ENCODE results near the gene POLR2B.
"Not testable (repeated sequence)": the region's sequence is repeated elsewhere in the genome, so short reads cannot be mapped to it uniquely, and the experiment has no call there.

POLR2B gene

DNA sequence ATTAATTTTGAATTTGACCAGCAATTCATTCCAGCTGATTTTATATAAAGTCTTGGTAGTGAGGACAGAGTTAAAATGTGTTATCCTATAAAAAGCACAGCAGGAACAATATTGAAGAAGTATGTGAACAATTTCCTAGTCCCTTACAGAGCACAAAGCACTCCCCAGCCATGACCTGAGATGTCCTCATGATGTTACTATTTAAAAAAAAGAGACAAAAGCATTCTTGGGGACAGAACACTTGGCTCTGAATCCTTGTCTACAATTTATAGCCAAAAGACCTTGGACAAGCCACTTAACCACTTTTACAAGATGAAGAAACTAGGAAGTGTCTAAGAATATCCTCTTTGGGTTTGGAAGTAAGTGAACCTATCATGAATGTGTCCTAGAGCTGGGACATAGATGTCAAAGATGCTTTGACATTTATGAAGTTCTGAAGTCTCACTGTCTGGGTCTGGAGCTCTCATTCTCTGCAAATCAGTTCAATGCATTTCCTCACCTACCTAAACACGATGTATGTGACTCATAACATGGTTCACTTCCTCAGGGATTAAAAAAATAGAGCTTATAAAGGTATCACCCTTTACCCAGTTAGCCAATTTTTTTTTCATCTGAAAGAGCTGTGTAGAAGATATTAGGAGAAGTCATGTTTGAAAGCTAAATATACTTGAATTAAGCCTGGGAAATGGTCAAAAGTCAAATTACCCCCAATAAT, 70.1 kb downstream of the POLR2B start:
- ChIA-PET CTCF (interaction anchor here (1.6 to 4.6 kb wide), 2 partner anchors 10 to 14 kb away, joined by 4 to 23 read pairs; no protein-coding TSS in a partner anchor), POLR2A (no interaction called here)
- no peak overlapping the region for H3K4me3 ChIP-seq (ENCODE audit: control insufficient read depth in 1 of 7, extremely low read depth in 1 of 7, insufficient read depth in 4 of 7, low read depth in 2 of 7, low read length in 6 of 7)
- no peak overlapping the region for H3K27ac ChIP-seq (ENCODE audit: insufficient read depth in 1 of 2, low read depth in 1 of 2, low read length in 2 of 2, poor library complexity in 1 of 2, severe bottlenecking in 2 of 2)
- no peaks in the 10 kb centered on the region for H3K27me3 ChIP-seq (replicated peaks in 2 of 5; ENCODE audit: control insufficient read depth in 4 of 5, insufficient read depth in 5 of 5, low read length in 4 of 5)
- no peak for DNase-seq
- H3K9me3 ChIP-seq (ENCODE audit: control extremely low read depth in 1 of 5, control insufficient read depth in 4 of 5, insufficient read depth in 2 of 5, low read depth in 1 of 5, low read length in 4 of 5) = peaks cover 0 to 3% (median 0%) of the 10 kb centered on the region in 5 experiments
- peaks cover 0 to 8% (median 4%) of the 10 kb centered on the region in 4 experiments for H3K4me1 ChIP-seq (ENCODE audit: control extremely low read depth in 1 of 4, control insufficient read depth in 4 of 4, insufficient read depth in 4 of 4, low read length in 3 of 4)
- WGBS (ENCODE audit: insufficient coverage) = no CpG with 5 or more reads among the region's 1 CpG
- peaks cover 0 to 12% (median 5%) of the 10 kb centered on the region in 4 experiments for H3K36me3 ChIP-seq (ENCODE audit: control insufficient read depth in 4 of 4, insufficient read depth in 4 of 4, low read length in 3 of 4)

DNA sequence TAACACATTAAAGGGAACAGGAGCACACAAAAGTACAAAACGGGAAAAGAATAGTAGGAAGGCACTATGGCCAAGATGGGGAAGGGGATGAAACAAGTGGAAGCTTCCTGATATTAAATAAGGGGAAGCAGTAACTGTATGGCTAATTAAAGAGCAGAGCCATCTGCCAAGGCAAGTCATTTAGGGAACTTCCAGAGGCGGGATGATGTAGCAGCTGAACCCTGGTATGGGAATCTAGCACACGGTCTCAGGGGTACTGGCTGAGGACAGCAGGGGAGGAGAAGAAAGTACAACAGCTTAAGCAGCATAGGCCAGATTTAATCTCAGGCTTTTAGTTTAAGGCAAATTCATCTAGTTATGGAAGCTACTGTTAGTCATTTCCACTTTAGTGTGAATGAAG, 72.4 kb downstream of the POLR2B start:
- H3K27me3 ChIP-seq (replicated peaks in 2 of 5; ENCODE audit: control insufficient read depth in 4 of 5, insufficient read depth in 5 of 5, low read length in 4 of 5) = no peaks in the 10 kb centered on the region
- H3K27ac ChIP-seq (ENCODE audit: insufficient read depth in 1 of 2, low read depth in 1 of 2, low read length in 2 of 2, poor library complexity in 1 of 2, severe bottlenecking in 2 of 2) = no peak overlapping the region
- peak in 2 of 3 donors; percentile 48 to 70 for DNase-seq
- H3K4me3 ChIP-seq (ENCODE audit: control insufficient read depth in 1 of 7, extremely low read depth in 1 of 7, insufficient read depth in 4 of 7, low read depth in 2 of 7, low read length in 6 of 7) = no peak overlapping the region
- peaks cover 0 to 3% (median 0%) of the 10 kb centered on the region in 4 experiments for H3K4me1 ChIP-seq (ENCODE audit: control extremely low read depth in 1 of 4, control insufficient read depth in 4 of 4, insufficient read depth in 4 of 4, low read length in 3 of 4)
- peaks cover 0 to 3% (median 0%) of the 10 kb centered on the region in 5 experiments for H3K9me3 ChIP-seq (ENCODE audit: control extremely low read depth in 1 of 5, control insufficient read depth in 4 of 5, insufficient read depth in 2 of 5, low read depth in 1 of 5, low read length in 4 of 5)
- peaks cover 0 to 22% (median 14%) of the 10 kb centered on the region in 4 experiments for H3K36me3 ChIP-seq (ENCODE audit: control insufficient read depth in 4 of 4, insufficient read depth in 4 of 4, low read length in 3 of 4)
- ChIA-PET CTCF (interaction anchor here (4.6 kb wide), 1 partner anchor 13 kb away, joined by 23 read pairs; no protein-coding TSS in a partner anchor), POLR2A (no interaction called here)
- WGBS (ENCODE audit: insufficient coverage) = 83% methylated on average over 3 of the region's 3 CpGs

DNA sequence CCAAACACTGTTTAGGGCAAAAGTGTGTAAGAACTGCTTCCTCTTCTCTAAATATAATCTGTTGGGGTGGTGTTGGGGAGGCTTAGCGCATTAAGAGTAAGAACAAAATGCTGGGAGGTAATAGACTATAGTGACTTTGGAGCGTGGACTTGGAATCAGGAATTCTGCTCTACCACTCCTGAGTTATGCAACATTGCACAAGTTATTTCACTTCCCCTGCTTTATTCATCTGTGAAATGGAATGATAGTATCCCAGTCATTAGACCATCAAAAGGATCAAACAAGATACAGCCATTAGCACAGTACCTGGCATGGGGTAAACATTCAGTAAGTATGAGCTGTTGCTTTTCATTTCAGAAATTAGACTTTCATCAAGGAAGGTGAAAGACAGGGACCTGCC, 72.8 kb downstream of the POLR2B start:
- POLR2A ChIA-PET = no interaction called here
- CTCF ChIA-PET = interaction anchor here (4.6 kb wide), 1 partner anchor 13 kb away, joined by 23 read pairs; no protein-coding TSS in a partner anchor
- H3K9me3 ChIP-seq (ENCODE audit: control extremely low read depth in 1 of 5, control insufficient read depth in 4 of 5, insufficient read depth in 2 of 5, low read depth in 1 of 5, low read length in 4 of 5) = peaks cover 0 to 3% (median 0%) of the 10 kb centered on the region in 5 experiments
- H3K4me1 ChIP-seq (ENCODE audit: control extremely low read depth in 1 of 4, control insufficient read depth in 4 of 4, insufficient read depth in 4 of 4, low read length in 3 of 4) = peaks cover 0 to 3% (median 0%) of the 10 kb centered on the region in 4 experiments
- H3K4me3 ChIP-seq (ENCODE audit: control insufficient read depth in 1 of 7, extremely low read depth in 1 of 7, insufficient read depth in 4 of 7, low read depth in 2 of 7, low read length in 6 of 7) = no peak overlapping the region
- no peak for DNase-seq
- no peaks in the 10 kb centered on the region for H3K27me3 ChIP-seq (replicated peaks in 2 of 5; ENCODE audit: control insufficient read depth in 4 of 5, insufficient read depth in 5 of 5, low read length in 4 of 5)
- no peak overlapping the region for H3K27ac ChIP-seq (ENCODE audit: insufficient read depth in 1 of 2, low read depth in 1 of 2, low read length in 2 of 2, poor library complexity in 1 of 2, severe bottlenecking in 2 of 2)
- WGBS (ENCODE audit: insufficient coverage) = no CpG with 5 or more reads among the region's 2 CpGs
- peaks cover 0 to 26% (median 16%) of the 10 kb centered on the region in 4 experiments for H3K36me3 ChIP-seq (ENCODE audit: control insufficient read depth in 4 of 4, insufficient read depth in 4 of 4, low read length in 3 of 4)

DNA sequence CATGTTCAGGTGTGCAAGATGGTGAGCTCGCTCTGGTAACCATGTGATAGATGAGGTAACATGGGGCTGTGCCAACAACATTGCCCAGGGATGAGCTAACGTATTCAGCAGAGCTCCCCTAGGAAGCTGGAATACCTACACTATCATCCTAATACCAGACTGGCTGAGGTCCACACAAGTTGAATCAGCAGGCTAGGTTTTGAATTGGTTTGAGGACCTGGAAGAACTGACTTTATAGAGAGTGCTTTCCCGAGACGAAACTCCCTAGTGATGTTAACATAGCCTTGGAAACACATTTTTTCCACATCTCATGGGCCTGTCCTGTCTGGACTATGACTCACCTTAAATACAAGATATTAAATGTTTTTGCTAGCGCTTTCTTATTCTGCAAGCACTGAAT, 74.8 kb downstream of the POLR2B start:
- H3K27ac ChIP-seq (ENCODE audit: insufficient read depth in 1 of 2, low read depth in 1 of 2, low read length in 2 of 2, poor library complexity in 1 of 2, severe bottlenecking in 2 of 2) = no peak overlapping the region
- no peak overlapping the region for H3K4me3 ChIP-seq (ENCODE audit: control insufficient read depth in 1 of 7, extremely low read depth in 1 of 7, insufficient read depth in 4 of 7, low read depth in 2 of 7, low read length in 6 of 7)
- ChIA-PET CTCF (no interaction called here), POLR2A (no interaction called here)
- H3K9me3 ChIP-seq (ENCODE audit: control extremely low read depth in 1 of 5, control insufficient read depth in 4 of 5, insufficient read depth in 2 of 5, low read depth in 1 of 5, low read length in 4 of 5) = no peaks in the 10 kb centered on the region
- no peaks in the 10 kb centered on the region for H3K27me3 ChIP-seq (replicated peaks in 2 of 5; ENCODE audit: control insufficient read depth in 4 of 5, insufficient read depth in 5 of 5, low read length in 4 of 5)
- 100% methylated on average over 5 of the region's 5 CpGs for WGBS (ENCODE audit: insufficient coverage)
- H3K4me1 ChIP-seq (ENCODE audit: control extremely low read depth in 1 of 4, control insufficient read depth in 4 of 4, insufficient read depth in 4 of 4, low read length in 3 of 4) = peaks cover 0 to 3% (median 0%) of the 10 kb centered on the region in 4 experiments
- H3K36me3 ChIP-seq (ENCODE audit: control insufficient read depth in 4 of 4, insufficient read depth in 4 of 4, low read length in 3 of 4) = peaks cover 0 to 36% (median 14%) of the 10 kb centered on the region in 4 experiments
- no peak for DNase-seq

GRCh38 chr4:57055886-57056285, 77.2 kb downstream of the POLR2B start:
- CTCF ChIA-PET = no interaction called here
- no peak for DNase-seq
- Histone ChIP-seq H3K27me3 (replicated peaks in 2 of 5; ENCODE audit: control insufficient read depth in 4 of 5, insufficient read depth in 5 of 5, low read length in 4 of 5) (no peaks in the 10 kb centered on the region), H3K9me3 (ENCODE audit: control extremely low read depth in 1 of 5, control insufficient read depth in 4 of 5, insufficient read depth in 2 of 5, low read depth in 1 of 5, low read length in 4 of 5) (no peaks in the 10 kb centered on the region), H3K4me1 (ENCODE audit: control extremely low read depth in 1 of 4, control insufficient read depth in 4 of 4, insufficient read depth in 4 of 4, low read length in 3 of 4) (peaks cover 0 to 3% (median 0%) of the 10 kb centered on the region in 4 experiments), H3K4me3 (ENCODE audit: control insufficient read depth in 1 of 7, extremely low read depth in 1 of 7, insufficient read depth in 4 of 7, low read depth in 2 of 7, low read length in 6 of 7) (no peak overlapping the region), H3K36me3 (ENCODE audit: control insufficient read depth in 4 of 4, insufficient read depth in 4 of 4, low read length in 3 of 4) (peaks cover 0 to 31% (median 14%) of the 10 kb centered on the region in 4 experiments), H3K27ac (ENCODE audit: insufficient read depth in 1 of 2, low read depth in 1 of 2, low read length in 2 of 2, poor library complexity in 1 of 2, severe bottlenecking in 2 of 2) (no peak overlapping the region)
- 91% methylated on average over 14 of the region's 14 CpGs for WGBS (ENCODE audit: insufficient coverage)
- POLR2A ChIA-PET = interaction anchor here (0.5 kb wide), 1 partner anchor 1051 kb away, joined by 3 read pairs; no protein-coding TSS in a partner anchor

DNA sequence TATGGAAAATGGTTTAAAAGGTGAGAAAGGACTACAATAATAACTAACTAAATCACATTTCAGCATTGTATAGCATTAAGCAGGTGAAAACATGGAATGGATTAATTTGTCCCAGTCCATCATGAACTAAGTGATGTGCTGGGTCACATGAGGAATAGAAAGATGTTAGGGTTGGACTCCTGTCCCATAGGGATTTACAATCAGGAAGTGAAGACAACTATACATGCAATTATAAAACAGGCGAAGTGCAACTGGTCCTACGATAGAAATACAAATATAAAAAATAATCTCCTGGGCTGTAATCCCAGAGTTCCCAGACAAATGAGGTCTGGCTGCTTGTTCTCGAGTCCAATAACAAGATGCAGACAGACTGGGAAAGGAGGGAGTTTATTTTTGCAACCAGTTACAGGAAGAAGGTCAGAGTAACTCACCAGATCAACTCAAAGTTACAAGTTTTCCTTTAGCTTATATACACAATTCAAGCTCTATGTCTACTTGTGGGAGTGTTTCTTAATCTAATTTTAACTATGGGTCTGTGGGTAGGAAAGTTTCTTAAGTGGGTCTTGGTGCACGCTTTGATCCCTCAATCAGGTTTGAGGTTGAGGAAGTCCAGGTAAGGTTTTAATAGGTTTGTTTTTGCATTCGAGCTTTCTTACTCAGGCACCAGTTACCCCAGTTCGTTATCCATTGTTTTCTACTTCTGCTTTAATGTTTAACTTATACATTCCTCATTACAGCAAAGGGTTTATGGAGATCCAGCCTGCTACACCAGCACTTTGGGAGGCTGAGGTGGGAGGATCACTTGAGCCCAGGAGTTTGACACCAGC, 81.4 kb downstream of the POLR2B start:
- no peaks in the 10 kb centered on the region for H3K27me3 ChIP-seq (replicated peaks in 2 of 5; ENCODE audit: control insufficient read depth in 4 of 5, insufficient read depth in 5 of 5, low read length in 4 of 5)
- H3K27ac ChIP-seq (ENCODE audit: insufficient read depth in 1 of 2, low read depth in 1 of 2, low read length in 2 of 2, poor library complexity in 1 of 2, severe bottlenecking in 2 of 2) = no peak overlapping the region
- H3K4me1 ChIP-seq (ENCODE audit: control extremely low read depth in 1 of 4, control insufficient read depth in 4 of 4, insufficient read depth in 4 of 4, low read length in 3 of 4) = peaks cover 0 to 2% (median 0%) of the 10 kb centered on the region in 4 experiments
- no peaks in the 10 kb centered on the region for H3K9me3 ChIP-seq (ENCODE audit: control extremely low read depth in 1 of 5, control insufficient read depth in 4 of 5, insufficient read depth in 2 of 5, low read depth in 1 of 5, low read length in 4 of 5)
- no peak for DNase-seq
- H3K4me3 ChIP-seq (ENCODE audit: control insufficient read depth in 1 of 7, extremely low read depth in 1 of 7, insufficient read depth in 4 of 7, low read depth in 2 of 7, low read length in 6 of 7) = no peak overlapping the region
- peaks cover 0 to 23% (median 10%) of the 10 kb centered on the region in 4 experiments for H3K36me3 ChIP-seq (ENCODE audit: control insufficient read depth in 4 of 4, insufficient read depth in 4 of 4, low read length in 3 of 4)
- POLR2A ChIA-PET = no interaction called here
- WGBS (ENCODE audit: insufficient coverage) = 79% methylated on average over 2 of the region's 6 CpGs
- CTCF ChIA-PET = no interaction called here

DNA sequence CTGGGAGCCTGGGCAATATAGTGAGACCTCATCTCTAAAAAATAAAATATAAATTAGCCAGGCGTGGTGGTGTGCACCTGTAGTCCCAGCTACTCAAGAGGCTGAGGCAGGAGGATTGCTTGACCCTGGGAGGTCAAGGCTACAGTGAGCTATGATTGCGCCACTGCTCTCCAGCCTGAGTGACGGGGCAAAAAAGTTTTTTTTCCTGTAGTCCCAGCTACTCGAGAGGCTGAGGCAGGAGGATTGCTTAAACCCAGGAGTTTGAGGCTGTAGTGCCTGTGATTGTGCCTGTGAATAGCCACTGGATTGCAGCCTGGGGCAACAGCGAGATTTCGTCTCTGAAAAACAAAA, 82.0 kb downstream of the POLR2B start:
- H3K4me3 ChIP-seq (ENCODE audit: control insufficient read depth in 1 of 7, extremely low read depth in 1 of 7, insufficient read depth in 4 of 7, low read depth in 2 of 7, low read length in 6 of 7); H3K9me3 ChIP-seq (ENCODE audit: control extremely low read depth in 1 of 5, control insufficient read depth in 4 of 5, insufficient read depth in 2 of 5, low read depth in 1 of 5, low read length in 4 of 5); H3K4me1 ChIP-seq (ENCODE audit: control extremely low read depth in 1 of 4, control insufficient read depth in 4 of 4, insufficient read depth in 4 of 4, low read length in 3 of 4); H3K27ac ChIP-seq (ENCODE audit: insufficient read depth in 1 of 2, low read depth in 1 of 2, low read length in 2 of 2, poor library complexity in 1 of 2, severe bottlenecking in 2 of 2); H3K27me3 ChIP-seq (replicated peaks in 2 of 5; ENCODE audit: control insufficient read depth in 4 of 5, insufficient read depth in 5 of 5, low read length in 4 of 5); CTCF ChIA-PET; DNase-seq; POLR2A ChIA-PET: not testable (repeated sequence)
- peaks cover 0 to 21% (median 7%) of the 10 kb centered on the region in 4 experiments for H3K36me3 ChIP-seq (ENCODE audit: control insufficient read depth in 4 of 4, insufficient read depth in 4 of 4, low read length in 3 of 4)
- WGBS (ENCODE audit: insufficient coverage) = 92% methylated on average over 5 of the region's 6 CpGs
